NCI-H128 (cell line): ENCODE measurements around the gene MFGE8.

ENCODE experiments used
- DNase-seq: peaks from one replicate; lab custom pipeline; 2025; ENCODE audit not compliant: unreplicated experiment; lab: John Stamatoyannopoulos, UW

Gene MFGE8

GRCh38 chr15:88874684-88875083 lies 38.5 kb downstream of the MFGE8 start:
- no peak for DNase-seq

- DNase-seq: no peak
Observed at GRCh38 chr15:88874275-88874674, 38.9 kb downstream of the MFGE8 start.

GRCh38 chr15:88873786-88874185 lies 39.4 kb downstream of the MFGE8 start:
- no peak for DNase-seq

GRCh38 chr15:88872706-88873105 lies 40.5 kb downstream of the MFGE8 start:
- DNase-seq: no peak

GRCh38 chr15:88872106-88872505 lies 41.1 kb downstream of the MFGE8 start:
- DNase-seq: no peak

- DNase-seq: no peak
Observed at GRCh38 chr15:88871313-88871712, 41.9 kb downstream of the MFGE8 start.

GRCh38 chr15:88866295-88866881 lies 46.8 kb downstream of the MFGE8 start:
- DNase-seq: no peak

GRCh38 chr15:88865498-88866099 lies 47.6 kb downstream of the MFGE8 start:
- no peak for DNase-seq

GRCh38 chr15:88864861-88865497 lies 48.2 kb downstream of the MFGE8 start:
- no peak for DNase-seq

- no peak for DNase-seq
Observed at GRCh38 chr15:88863412-88863811, 49.8 kb downstream of the MFGE8 start.

- no peak for DNase-seq
Observed at GRCh38 chr15:88860212-88860611, 53.0 kb downstream of the MFGE8 start.

GRCh38 chr15:88859550-88859949 lies 53.6 kb downstream of the MFGE8 start:
- DNase-seq: no peak

GRCh38 chr15:88858934-88859333 lies 54.2 kb downstream of the MFGE8 start:
- DNase-seq: no peak

GRCh38 chr15:88852476-88852875 lies 60.7 kb downstream of the MFGE8 start:
- DNase-seq: no peak

GRCh38 chr15:88849376-88850072 lies 63.7 kb downstream of the MFGE8 start:
- DNase-seq: no peak
